ENCODE measurements around the gene KIF3C.

- TF ChIP-seq CTCF (IDR thresholded peaks at IDR 0.05) (no peak), POLR2A (IDR thresholded peaks at IDR 0.05) (no peak)
These were observed 62.0 kb downstream of the KIF3C start for GRCh38 chr2:25920336-25920735.

Data from testis (tissue), 2 donors.